ENCODE results near the gene STAB2.

STAB2 gene

GRCh38 chr12:103691063-103691462, 104.0 kb downstream of the STAB2 start:
- no peak for DNase-seq (ENCODE audit: low read depth in 2 of 2)

GRCh38 chr12:103696101-103696500, 109.0 kb downstream of the STAB2 start:
- DNase-seq (ENCODE audit: low read depth in 2 of 2) = no peak

DNA sequence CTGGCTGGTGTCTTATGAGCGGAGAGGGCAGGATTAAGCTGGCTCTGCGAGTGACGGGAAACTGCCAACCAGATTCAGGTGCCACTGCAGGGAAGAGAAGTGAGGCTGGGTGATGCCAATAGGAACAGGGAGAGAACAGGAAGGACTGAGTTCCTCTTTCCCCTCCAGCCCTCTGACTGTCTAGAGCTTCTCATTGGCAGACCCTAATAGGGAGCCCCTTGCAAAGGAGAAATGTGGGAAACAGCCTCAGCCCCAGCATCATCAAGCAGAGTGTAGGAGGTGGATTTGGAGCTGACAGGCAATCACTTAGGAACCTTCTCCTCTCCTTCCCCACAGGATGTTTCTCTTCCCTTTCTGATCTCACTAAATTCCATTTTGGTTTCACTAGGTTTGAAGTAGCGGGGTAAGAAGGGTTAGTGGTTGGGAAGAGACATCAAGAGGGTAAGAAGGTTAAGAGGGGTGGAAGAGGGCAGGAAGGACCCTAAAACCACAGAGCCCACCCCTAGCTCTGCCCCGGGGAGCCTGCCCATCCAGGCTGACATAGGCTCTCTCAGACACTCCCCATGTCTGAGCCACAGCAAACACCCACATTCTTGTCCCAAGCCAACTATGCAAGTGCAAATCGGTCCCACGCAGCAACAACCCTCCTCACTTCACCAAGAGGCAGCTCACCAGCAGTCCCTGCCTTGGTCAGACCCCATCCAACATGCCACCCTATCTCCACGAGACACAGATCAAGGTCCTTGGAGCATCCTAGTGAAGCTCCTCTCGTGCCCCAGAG, 111.1 kb downstream of the STAB2 start:
- no peak for DNase-seq (ENCODE audit: low read depth in 2 of 2)

DNA sequence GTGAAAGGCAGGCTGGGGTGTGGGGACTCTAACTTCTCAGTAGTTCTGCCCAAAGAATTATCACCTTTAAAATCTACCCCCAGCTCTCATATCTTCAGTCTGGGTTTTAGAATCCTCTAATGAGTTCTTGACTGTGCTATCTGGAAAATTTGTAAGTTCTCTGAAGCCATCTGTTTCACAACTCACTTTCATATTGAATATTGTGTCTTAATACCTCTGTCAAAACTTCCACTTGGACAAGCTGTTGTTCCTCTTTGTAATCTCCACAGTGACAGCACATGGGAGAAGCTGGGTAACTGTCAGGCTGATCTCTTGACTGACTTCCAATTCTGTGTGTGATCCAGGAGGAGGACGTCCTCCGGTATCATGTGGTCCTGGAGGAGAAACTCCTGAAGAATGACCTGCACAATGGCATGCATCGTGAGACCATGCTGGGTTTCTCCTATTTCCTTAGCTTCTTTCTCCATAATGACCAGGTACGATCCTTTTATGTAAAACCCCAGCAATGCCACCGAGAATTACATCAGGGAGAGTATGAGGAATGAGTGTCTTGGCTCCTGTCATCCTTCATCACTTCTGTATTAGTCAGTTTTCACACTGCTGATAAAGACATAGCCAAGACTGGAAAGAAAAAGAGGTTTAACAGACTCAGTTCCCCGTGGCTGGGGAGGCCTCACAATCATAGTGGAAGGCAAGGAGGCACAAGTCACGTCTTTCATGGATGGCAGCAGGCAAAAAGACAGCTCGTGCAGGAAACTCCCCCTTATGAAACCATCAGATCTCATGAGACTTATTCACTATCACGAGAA, 111.9 kb downstream of the STAB2 start:
- DNase-seq (ENCODE audit: low read depth in 2 of 2) = no peak

GRCh38 chr12:103705098-103705497, 118.0 kb downstream of the STAB2 start:
- no peak for DNase-seq (ENCODE audit: low read depth in 2 of 2)

DNA sequence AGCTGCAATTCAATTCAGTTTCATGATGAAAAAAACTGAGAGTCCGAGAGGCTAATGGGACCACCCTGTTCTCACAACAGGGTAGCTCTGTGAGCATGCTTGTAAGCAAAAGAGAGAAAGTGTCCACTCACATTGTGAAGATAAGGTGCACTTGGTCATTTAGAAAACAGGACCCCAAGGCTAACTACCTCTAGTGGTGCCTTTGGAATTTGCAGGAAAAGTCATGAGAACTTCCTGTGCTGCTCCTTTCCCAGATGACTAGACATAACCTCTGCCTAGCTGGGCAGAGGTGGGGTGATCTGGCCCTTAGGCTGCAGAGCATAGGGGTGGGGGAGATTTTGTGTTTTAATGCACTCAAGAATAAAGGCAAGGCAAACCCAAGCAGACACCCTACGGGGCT, 118.9 kb downstream of the STAB2 start:
- no peak for DNase-seq (ENCODE audit: low read depth in 2 of 2)

DNA sequence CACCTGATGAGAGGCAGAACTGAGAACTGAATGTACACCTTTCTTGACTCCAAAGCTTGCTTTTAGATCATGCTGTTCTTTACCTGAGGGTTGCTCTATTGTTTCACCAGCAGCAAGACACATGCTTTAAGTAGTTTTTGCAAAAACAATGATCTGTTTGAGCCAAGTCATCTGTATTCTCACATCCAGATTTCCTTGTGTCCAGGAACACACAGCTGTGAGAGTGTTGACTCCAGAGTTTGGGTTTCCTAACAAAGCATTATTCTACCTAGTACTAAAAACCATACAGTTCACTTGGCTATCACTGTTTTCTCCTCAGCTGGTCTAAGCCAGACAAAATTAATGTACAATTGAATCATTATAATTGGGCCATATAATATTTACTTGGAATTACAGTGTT, 120.4 kb downstream of the STAB2 start:
- no peak for DNase-seq (ENCODE audit: low read depth in 2 of 2)

DNA sequence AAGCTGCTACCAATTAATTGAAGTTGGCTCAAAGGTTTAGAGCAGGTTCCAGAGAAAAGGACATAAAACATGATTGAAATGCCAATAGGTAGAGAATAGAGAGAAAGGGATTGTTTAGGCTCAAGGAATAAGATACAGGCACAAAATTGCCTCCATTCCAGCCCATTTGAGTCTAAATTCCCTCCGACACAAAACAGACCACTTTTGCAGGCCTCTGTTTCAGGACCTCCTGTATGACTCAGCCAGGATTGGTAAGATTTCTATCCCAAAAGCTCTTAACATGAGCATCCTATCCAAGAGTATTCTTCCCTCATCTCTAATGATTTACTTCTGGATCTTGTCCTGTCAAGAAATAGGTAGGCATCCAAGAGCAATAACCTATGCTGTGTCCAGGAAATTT, 123.5 kb downstream of the STAB2 start:
- DNase-seq (ENCODE audit: low read depth in 2 of 2) = no peak

DNA sequence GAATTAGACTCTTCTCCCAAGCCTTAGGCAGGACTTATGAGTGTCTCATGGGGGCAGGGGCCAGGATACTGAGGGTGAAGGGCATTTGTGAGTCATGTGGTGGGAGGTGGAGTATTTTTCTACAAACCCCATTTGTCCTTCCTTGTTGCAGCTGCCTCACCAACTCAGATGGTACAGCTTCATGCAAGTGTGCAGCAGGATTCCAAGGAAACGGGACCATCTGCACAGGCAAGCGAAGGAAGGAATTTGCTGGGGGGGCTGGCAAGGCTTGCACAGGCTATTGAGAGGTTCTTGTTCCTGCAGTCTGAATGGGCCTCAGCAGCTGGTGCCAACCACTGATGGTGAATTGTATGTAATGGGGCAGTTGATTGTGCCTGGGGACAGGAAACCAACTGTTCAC, 125.1 kb downstream of the STAB2 start:
- DNase-seq (ENCODE audit: low read depth in 2 of 2) = no peak

- no peak for DNase-seq (ENCODE audit: low read depth in 2 of 2)
These were observed 128.4 kb downstream of the STAB2 start for GRCh38 chr12:103715494-103715893.

- no peak for DNase-seq (ENCODE audit: low read depth in 2 of 2)
These were observed 129.6 kb downstream of the STAB2 start for GRCh38 chr12:103716517-103717196.

DNA sequence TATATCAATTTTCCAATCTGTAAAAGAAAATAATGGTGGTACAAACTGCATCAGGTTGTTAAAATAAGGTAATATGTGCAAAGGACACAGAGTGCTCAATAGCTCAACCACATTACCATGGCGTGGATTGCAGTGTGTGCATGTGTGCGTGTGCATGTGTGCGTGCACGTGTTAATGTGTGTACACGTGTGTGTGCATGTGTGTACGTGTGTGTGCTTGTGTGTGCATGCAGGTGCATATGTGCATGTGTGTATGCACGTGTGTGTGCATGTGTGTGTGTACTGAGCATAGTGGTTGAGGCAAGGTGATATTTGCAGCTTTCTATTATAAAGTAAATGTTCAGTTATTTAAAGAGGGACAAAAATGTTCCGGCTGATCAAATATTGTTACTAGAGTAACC, 138.3 kb downstream of the STAB2 start:
- DNase-seq (ENCODE audit: low read depth in 2 of 2) = no peak

DNA sequence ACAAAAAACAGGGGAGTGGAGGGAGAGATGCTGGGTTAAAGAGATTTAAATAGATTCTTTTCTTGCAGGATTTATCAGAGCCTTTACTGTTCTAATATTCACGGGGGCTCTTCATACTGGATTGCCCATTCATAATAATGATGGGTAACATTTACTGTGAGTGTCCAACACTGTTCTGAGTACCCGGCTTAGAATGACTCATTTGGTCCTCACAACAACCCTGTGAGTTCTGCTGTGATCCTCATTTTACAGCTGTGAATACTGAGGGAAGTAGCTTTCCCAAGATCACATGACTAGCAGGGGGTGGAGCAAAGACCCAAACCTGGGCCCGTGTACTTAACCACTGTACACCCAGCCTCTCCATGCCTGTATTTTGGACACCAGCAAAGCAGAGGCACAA, 140.6 kb downstream of the STAB2 start:
- DNase-seq (ENCODE audit: low read depth in 2 of 2) = no peak

DNA sequence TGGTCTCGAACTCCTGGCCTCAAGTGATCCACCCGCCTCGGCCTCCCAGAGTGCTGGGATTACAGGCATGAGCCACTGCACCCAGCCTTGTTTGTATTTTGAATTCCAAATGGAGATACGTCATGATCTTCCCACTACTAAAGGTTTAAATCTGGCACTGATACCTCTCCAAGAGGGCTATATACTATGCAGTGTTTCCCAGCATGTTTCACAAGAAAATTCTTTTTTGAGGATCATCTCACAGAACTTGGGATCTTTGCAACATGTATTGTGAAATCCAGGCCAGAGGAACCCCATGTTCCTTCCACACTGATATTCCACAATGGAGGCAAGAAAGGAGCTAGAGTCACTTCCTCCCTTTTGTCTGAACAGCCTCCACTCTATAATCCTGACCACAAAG, 141.2 kb downstream of the STAB2 start:
- DNase-seq (ENCODE audit: low read depth in 2 of 2) = no peak

GRCh38 chr12:103729499-103729898, 142.4 kb downstream of the STAB2 start:
- DNase-seq (ENCODE audit: low read depth in 2 of 2) = no peak

- no peak for DNase-seq (ENCODE audit: low read depth in 2 of 2)
These were observed 144.5 kb downstream of the STAB2 start for GRCh38 chr12:103731539-103731938.

DNA sequence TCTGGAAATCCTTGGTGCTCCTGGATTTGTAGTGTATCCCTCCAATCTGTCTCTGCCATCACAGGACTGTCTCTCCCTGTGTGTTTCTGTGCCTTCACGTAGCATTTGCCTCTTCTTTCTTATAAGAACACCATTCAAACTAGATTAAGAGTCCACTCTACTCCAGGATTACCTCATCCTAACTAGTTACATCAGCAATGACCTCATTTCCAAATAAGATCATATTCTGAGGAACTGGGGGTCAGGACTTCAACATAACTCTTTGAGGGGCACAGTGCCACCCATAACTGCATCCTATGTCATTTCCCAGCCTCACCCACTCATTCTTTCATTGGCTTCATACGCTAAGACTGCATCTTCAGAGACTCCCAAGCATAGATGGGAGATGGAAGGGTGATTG, 147.8 kb downstream of the STAB2 start:
- DNase-seq (ENCODE audit: low read depth in 2 of 2) = no peak

DNA sequence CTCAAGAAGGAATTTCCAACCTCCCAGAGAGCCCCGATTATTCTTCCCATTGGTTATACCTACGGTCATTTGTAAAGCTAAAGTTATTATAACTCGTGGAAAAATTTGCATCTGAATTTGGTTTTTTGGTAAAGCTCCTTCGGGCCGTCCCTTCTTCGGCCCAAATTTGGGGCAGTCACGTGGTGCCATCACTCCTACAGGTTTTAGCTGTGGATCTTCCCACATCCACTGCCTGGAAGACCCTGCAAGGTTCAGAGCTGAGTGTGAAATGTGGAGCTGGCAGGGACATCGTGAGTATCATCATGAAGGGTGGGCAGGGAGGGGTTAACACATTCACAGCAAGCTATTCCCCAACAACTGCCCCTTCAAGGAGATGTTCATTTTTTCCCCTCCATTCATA, 148.2 kb downstream of the STAB2 start:
- DNase-seq (ENCODE audit: low read depth in 2 of 2) = no peak

DNA sequence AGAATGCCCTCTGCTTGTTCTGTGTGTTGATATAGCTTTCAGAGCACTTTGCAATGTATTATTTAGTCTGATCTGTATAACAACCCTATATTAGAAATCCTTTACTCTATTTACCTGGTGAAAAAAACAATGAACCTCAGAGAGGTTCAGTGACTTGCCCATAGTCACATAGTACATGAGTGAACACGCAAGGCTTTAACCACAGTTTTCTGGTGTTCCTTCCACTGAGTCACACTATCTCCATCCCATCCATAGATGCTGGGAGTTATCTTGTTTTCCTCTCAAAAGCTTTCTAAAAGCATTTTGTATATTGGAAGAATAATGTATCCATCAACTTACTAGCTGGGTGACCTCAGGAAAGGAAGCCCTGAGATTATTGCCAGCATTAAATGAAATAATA, 149.5 kb downstream of the STAB2 start:
- no peak for DNase-seq (ENCODE audit: low read depth in 2 of 2)

DNA sequence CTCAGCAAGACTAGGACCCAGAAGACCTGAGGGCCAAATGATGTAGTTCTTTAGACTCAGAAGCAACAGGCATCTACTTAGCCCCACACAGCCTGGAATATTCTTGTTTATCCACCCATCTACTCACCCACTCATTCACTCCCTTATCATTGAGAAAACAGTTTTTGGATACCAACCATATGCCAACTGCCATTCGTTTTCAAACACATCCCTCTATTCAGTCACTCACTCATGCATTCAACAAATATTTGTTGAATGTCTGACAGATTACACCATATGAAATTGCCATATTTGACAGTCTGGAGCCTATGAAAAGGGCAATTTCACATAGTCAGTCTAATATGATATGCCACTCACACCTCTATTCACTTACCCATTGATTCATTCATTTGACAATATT, 150.8 kb downstream of the STAB2 start:
- DNase-seq (ENCODE audit: low read depth in 2 of 2) = no peak

- DNase-seq (ENCODE audit: low read depth in 2 of 2) = no peak
These were observed 155.4 kb downstream of the STAB2 start for GRCh38 chr12:103742349-103742932.

GRCh38 chr12:103743788-103744187, 156.7 kb downstream of the STAB2 start:
- DNase-seq (ENCODE audit: low read depth in 2 of 2) = no peak

All from activated CD8-positive, alpha-beta memory T cell treated with anti-CD3 and anti-CD28 coated beads for 4 hours (primary cell).